HG02678 (cell line): ENCODE results near the gene ADGRL4.
"Not testable (repeated sequence)": the region's sequence is repeated elsewhere in the genome, so short reads cannot be mapped to it uniquely, and the experiment has no call there.

Experiments
- ATAC-seq: cut with Tn5 transposase; IDR thresholded peaks from one replicate; pipeline ENCODE4 v1.9.1; 2021; ENCODE audit warnings: mild to moderate bottlenecking, moderate library complexity; ENCODE audit not compliant: unreplicated experiment

The ADGRL4 gene

GRCh38 chr1:78919150-78919549 is 87.4 kb downstream of the ADGRL4 start:
- ATAC-seq: no peak

- ATAC-seq: no peak
Observed at GRCh38 chr1:78918157-78918556, 88.4 kb downstream of the ADGRL4 start.

- no peak for ATAC-seq
Observed at GRCh38 chr1:78916986-78917385, 89.5 kb downstream of the ADGRL4 start.

- ATAC-seq: no peak
Observed at GRCh38 chr1:78913950-78914349, 92.6 kb downstream of the ADGRL4 start.

GRCh38 chr1:78911956-78912880 is 94.3 kb downstream of the ADGRL4 start:
- no peak for ATAC-seq

- no peak for ATAC-seq
Observed at GRCh38 chr1:78902641-78903040, 103.9 kb downstream of the ADGRL4 start.

GRCh38 chr1:78894811-78895210 is 111.7 kb downstream of the ADGRL4 start:
- no peak for ATAC-seq

GRCh38 chr1:78892260-78892840 is 114.2 kb downstream of the ADGRL4 start:
- no peak for ATAC-seq

GRCh38 chr1:78887458-78887857 is 119.1 kb downstream of the ADGRL4 start:
- no peak for ATAC-seq

- no peak for ATAC-seq
Observed at GRCh38 chr1:78884685-78885452, 121.7 kb downstream of the ADGRL4 start.

- no peak for ATAC-seq
Observed at GRCh38 chr1:78880223-78880622, 126.3 kb downstream of the ADGRL4 start.

GRCh38 chr1:78875986-78876385 is 130.5 kb downstream of the ADGRL4 start:
- ATAC-seq: not testable (repeated sequence)

- not testable (repeated sequence) for ATAC-seq
Observed at GRCh38 chr1:78872801-78873200, 133.7 kb downstream of the ADGRL4 start.

GRCh38 chr1:78871249-78871648 is 135.3 kb downstream of the ADGRL4 start:
- ATAC-seq: no peak

- ATAC-seq: no peak
Observed at GRCh38 chr1:78869136-78869535, 137.4 kb downstream of the ADGRL4 start.

- no peak for ATAC-seq
Observed at GRCh38 chr1:78864175-78864574, 142.4 kb downstream of the ADGRL4 start.

GRCh38 chr1:78856096-78856495 is 150.4 kb downstream of the ADGRL4 start:
- ATAC-seq: no peak

GRCh38 chr1:78855258-78855657 is 151.3 kb downstream of the ADGRL4 start:
- ATAC-seq: peak; percentile 94

GRCh38 chr1:78854556-78854955 is 152.0 kb downstream of the ADGRL4 start:
- peak; percentile 5 for ATAC-seq

- no peak for ATAC-seq
Observed at GRCh38 chr1:78843546-78843945, 163.0 kb downstream of the ADGRL4 start.

GRCh38 chr1:78843111-78843510 is 163.4 kb downstream of the ADGRL4 start:
- ATAC-seq: no peak
